AG04450 (cell line): ENCODE data around the gene B3GAT1. TPM values are rescaled to one million over a fixed set of nuclear protein-coding genes. Genes with fewer than 3 reads are reported as not detected.

Source experiments
- CTCF ChIA-PET: fragments of 300-600, 350-600 bp; formaldehyde crosslinking; extraction: SDS; loops from one replicate; lab custom pipeline; 2022; ENCODE audit warnings: antibody characterized with exemption, inconsistent platforms; lab: Charles Lee
- POLR2A ChIA-PET: fragments of 350-600 bp; formaldehyde crosslinking; extraction: SDS; loops from one replicate; lab custom pipeline; 2021; ENCODE audit warnings: antibody characterized with exemption, inconsistent platforms; lab: Yijun Ruan, JAX
- DNase-seq: peaks from one replicate; pipeline ENCODE4 v3.0.0-alpha.2; 2011; ENCODE audit warnings: low read depth, low spot score
- H3K27ac ChIP-seq: one replicate; pipeline ENCODE4 v1.5.1; 2012; ENCODE audit warnings: low read depth, low read length, control low read depth
- H3K27me3 ChIP-seq: one replicate; pipeline ENCODE4 v1.6.0; 2012; ENCODE audit warnings: low read length; ENCODE audit not compliant: control insufficient read depth, insufficient read depth
- H3K4me3 ChIP-seq: 2 replicates; pipeline ENCODE4 v1.5.1; 2011; ENCODE audit warnings: mild to moderate bottlenecking, low read depth, low read length, control low read depth
- H3K9me3 ChIP-seq: 2 replicates; pipeline ENCODE4 v1.5.1; 2012; ENCODE audit warnings: low read length; ENCODE audit not compliant: control insufficient read depth, insufficient read depth
- polyA plus RNA-seq: library from polyadenylated mRNA; depleted of rRNA; stranded (reverse); fragments of >200 nt; gene quantifications from 2 replicates; pipeline ENCODE4 v1.2.3, GENCODE V29; 2011
- TF ChIP-seq, protein P1 (sequence below): IDR thresholded peaks from 2 replicates; pipeline ENCODE4 v1.5.1; 2011; ENCODE audit warnings: low read depth, low read length, control low read depth, inconsistent platforms

The B3GAT1 gene
- polyA plus RNA-seq, 1 experiment = not detected

DNA sequence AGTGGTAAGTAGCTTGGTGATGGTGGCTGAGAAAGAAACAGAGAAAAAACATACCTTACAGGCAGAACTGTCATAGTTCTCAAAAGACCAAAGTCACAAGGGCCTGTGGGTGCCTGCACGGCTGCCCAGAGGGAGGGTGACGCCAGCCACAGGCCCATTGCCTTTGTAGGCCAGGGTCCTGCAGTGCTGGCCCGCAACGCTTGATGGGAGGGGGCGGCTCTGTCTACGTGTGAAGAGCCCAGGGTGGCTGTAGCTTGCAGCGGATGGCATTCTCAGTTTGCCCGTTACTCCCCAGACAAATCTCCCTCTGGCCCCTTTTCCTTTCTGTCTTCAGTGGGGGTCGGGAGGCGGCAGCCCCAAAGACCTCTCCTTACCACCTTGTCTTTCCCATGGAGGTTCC is 24.7 kb upstream of the B3GAT1 start:
- TF ChIP-seq, protein P1, sequence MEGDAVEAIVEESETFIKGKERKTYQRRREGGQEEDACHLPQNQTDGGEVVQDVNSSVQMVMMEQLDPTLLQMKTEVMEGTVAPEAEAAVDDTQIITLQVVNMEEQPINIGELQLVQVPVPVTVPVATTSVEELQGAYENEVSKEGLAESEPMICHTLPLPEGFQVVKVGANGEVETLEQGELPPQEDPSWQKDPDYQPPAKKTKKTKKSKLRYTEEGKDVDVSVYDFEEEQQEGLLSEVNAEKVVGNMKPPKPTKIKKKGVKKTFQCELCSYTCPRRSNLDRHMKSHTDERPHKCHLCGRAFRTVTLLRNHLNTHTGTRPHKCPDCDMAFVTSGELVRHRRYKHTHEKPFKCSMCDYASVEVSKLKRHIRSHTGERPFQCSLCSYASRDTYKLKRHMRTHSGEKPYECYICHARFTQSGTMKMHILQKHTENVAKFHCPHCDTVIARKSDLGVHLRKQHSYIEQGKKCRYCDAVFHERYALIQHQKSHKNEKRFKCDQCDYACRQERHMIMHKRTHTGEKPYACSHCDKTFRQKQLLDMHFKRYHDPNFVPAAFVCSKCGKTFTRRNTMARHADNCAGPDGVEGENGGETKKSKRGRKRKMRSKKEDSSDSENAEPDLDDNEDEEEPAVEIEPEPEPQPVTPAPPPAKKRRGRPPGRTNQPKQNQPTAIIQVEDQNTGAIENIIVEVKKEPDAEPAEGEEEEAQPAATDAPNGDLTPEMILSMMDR = no peak
- no peak for DNase-seq
- Histone ChIP-seq H3K9me3 (peaks cover 56% of the 10 kb centered on the region), H3K27me3 (no peaks in the 10 kb centered on the region), H3K4me3 (no peak overlapping the region), H3K27ac (no peak overlapping the region)
- CTCF ChIA-PET = no interaction called here
- POLR2A ChIA-PET = no interaction called here

DNA sequence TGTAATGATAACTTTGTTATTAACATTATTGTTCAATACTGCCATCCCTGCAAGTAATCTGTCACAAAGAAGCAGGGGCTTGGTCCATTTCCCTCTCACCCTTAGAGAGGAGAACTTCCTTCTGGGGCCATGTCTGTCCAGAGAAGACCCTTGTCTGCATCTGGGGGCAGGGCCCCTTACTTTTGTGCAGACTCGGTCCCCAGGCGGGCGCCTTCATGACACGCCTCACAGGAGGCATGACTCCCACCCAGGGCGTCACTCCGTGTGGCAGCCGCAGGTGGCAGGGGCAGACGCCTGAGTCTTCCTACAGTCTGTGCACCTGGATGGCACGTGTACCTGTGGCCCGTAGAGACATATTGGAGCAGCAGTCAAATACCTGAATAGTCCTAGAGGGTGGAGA is 21.8 kb upstream of the B3GAT1 start:
- no peak for DNase-seq
- ChIA-PET CTCF (no interaction called here), POLR2A (no interaction called here)
- Histone ChIP-seq H3K27me3 (no peaks in the 10 kb centered on the region), H3K9me3 (peaks cover 51% of the 10 kb centered on the region), H3K27ac (no peak overlapping the region), H3K4me3 (no peak overlapping the region)
- TF ChIP-seq, protein P1 = no peak

DNA sequence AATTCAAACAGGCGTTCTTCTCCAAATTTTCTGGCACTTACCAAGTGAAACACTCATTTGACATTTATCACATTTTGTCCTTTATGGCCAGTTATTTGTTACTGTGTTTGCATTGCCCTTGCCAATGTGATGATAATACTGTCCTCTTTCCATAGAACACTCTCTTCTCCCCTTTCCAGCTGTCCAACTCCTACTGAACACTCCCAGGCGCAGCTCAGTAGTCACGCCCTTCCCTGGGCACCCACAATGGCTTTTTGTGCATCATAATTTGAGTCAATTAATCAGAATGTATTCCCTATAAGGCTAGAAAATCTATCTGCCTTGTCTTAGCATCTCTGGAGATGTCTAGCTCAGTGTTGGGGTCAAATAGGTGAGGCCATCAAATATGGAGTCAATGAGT is 21.2 kb upstream of the B3GAT1 start:
- H3K4me3 ChIP-seq = no peak overlapping the region
- DNase-seq = no peak
- POLR2A ChIA-PET = no interaction called here
- TF ChIP-seq, protein P1 = no peak
- H3K9me3 ChIP-seq = peaks cover 46% of the 10 kb centered on the region
- CTCF ChIA-PET = no interaction called here
- H3K27me3 ChIP-seq = no peaks in the 10 kb centered on the region
- H3K27ac ChIP-seq = no peak overlapping the region

DNA sequence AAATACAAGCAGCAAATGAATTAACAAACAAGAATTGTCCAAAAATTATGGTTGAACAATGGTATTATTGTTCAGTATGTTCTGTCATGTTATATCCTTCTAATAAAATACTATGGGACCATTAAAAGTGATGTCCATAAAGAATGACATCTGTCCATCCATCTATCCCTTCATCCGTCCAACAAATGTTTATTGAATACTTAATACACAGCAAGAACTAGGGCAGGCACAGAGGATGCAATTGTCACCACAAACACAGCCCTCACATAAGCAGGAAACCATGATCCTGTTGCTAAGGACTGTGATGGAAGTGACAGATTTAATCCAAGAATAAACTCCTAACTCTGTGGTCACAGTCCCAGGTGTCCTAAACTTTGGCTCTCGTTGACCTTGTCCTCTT is 20.7 kb upstream of the B3GAT1 start:
- Histone ChIP-seq H3K27ac (no peak overlapping the region), H3K27me3 (no peaks in the 10 kb centered on the region), H3K9me3 (peaks cover 46% of the 10 kb centered on the region), H3K4me3 (no peak overlapping the region)
- ChIA-PET CTCF (no interaction called here), POLR2A (no interaction called here)
- TF ChIP-seq, protein P1 = no peak
- no peak for DNase-seq

DNA sequence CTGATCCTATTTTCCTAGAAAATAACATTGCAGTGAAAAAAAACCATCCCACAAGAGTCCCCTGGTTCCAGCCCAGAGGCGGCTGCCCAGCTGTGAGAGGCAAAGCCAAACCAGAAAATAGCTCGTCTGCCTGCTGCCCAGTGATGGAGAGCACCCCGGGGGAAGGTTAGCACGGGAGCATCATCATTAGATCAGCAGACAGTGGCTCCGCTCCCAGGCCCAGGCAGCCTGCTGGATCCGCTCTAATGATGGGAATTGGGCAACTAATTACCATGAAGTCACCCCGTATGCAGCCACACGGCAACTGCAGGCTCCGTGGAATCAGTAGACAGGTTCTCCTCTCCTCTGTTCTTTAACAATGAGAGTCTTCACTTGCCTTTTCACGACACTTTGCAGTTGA is 17.1 kb upstream of the B3GAT1 start:
- TF ChIP-seq, protein P1 = no peak
- Histone ChIP-seq H3K27ac (no peak overlapping the region), H3K9me3 (peaks cover 35% of the 10 kb centered on the region), H3K27me3 (no peaks in the 10 kb centered on the region), H3K4me3 (no peak overlapping the region)
- no peak for DNase-seq
- POLR2A ChIA-PET = no interaction called here
- CTCF ChIA-PET = no interaction called here
